B cell (primary cell): ENCODE measurements around the gene TNFSF8. TPM values are rescaled to one million over a fixed set of nuclear protein-coding genes. Genes with fewer than 3 reads are reported as not detected.

ENCODE experiments used
- ATAC-seq: fragments of 200-7000 bp; cut with Tn5 transposase; one replicate; pipeline ENCODE4 v1.10.0; 2021; ENCODE audit warnings: low read depth, mild to moderate bottlenecking, moderate number of reproducible peaks, moderate library complexity
- CTCF ChIA-PET: fragments of 350-600 bp; sonication (Branson Sonifier 250); formaldehyde crosslinking; loops from one replicate; lab custom pipeline; 2021; ENCODE audit warnings: antibody characterized with exemption, inconsistent platforms; lab: Charles Lee
- POLR2A ChIA-PET: fragments of 350-600 bp; sonication (Branson Sonifier 250); formaldehyde crosslinking; loops from one replicate; lab custom pipeline; 2021; ENCODE audit warnings: antibody characterized with exemption; lab: Charles Lee
- DNase-seq: peaks from one replicate; pipeline ENCODE4 v3.0.0; 2013
- H2AFZ ChIP-seq: 2 replicates; pipeline ENCODE4 v1.6.1; 2012; ENCODE audit warnings: mild to moderate bottlenecking, low read depth, low read length; ENCODE audit not compliant: insufficient read depth, poor library complexity, severe bottlenecking
- H3K27ac ChIP-seq, 2 donors: 1 replicate in 1 of 2; 2 replicates in 1 of 2; pipeline ENCODE4 v1.5.1; 2012 to 2013; ENCODE audit warnings: low read length in 2 of 2, mild to moderate bottlenecking in 2 of 2, moderate library complexity in 1 of 2
- H3K27me3 ChIP-seq, 4 experiments: fragments of 200-600 bp in 1 of 4; sonication (generic) in 1 of 4; replicated peaks in 1 of 4; 1 replicate in 2 of 4; 2 replicates in 2 of 4; pipeline versions ENCODE4 v1.6.1 to v1.7.0; 2013 to 2016; ENCODE audit warnings: low read length in 3 of 4, mild to moderate bottlenecking in 2 of 4, mixed read lengths in 1 of 4, moderate library complexity in 1 of 4; ENCODE audit not compliant: insufficient read depth in 4 of 4, control insufficient read depth in 3 of 4; ENCODE audit errors: control extremely low read depth in 1 of 4
- H3K36me3 ChIP-seq, 2 experiments: replicated peaks in 1 of 2; 1 replicate in 1 of 2; 2 replicates in 1 of 2; pipeline versions ENCODE4 v1.6.1 to v1.7.1; 2013; ENCODE audit warnings: low read length in 1 of 2; ENCODE audit not compliant: insufficient read depth in 2 of 2, control insufficient read depth in 1 of 2; ENCODE audit errors: control extremely low read depth in 1 of 2, extremely low read depth in 1 of 2
- H3K4me1 ChIP-seq, 2 donors: fragments of 200-600 bp in 1 of 2; sonication (generic) in 1 of 2; 1 replicate in 1 of 2; 2 replicates in 1 of 2; pipeline versions ENCODE4 v1.5.1 to v1.6.1; 2013 to 2017; ENCODE audit warnings: low read length in 2 of 2; ENCODE audit not compliant: control insufficient read depth in 2 of 2, insufficient read depth in 2 of 2
- H3K4me2 ChIP-seq: replicated peaks from 2 replicates; pipeline ENCODE3; 2012; ENCODE audit warnings: mild to moderate bottlenecking, low read depth, low read length; ENCODE audit not compliant: poor library complexity, severe bottlenecking
- H3K4me3 ChIP-seq, 5 experiments: fragments of 200-600 bp in 1 of 5; sonication (generic) in 1 of 5; 1 replicate in 3 of 5; 2 replicates in 2 of 5; pipeline versions ENCODE4 v1.5.1 to v1.7.0; 2011 to 2016; ENCODE audit warnings: low read length in 4 of 5, mild to moderate bottlenecking in 4 of 5, low read depth in 2 of 5, control low read depth in 1 of 5, moderate library complexity in 1 of 5; ENCODE audit not compliant: insufficient read depth in 1 of 5; ENCODE audit errors: control extremely low read depth in 1 of 5, extremely low read depth in 1 of 5
- H3K79me2 ChIP-seq: fragments of 200-600 bp; sonication (generic); one replicate; pipeline ENCODE4 v1.6.0; 2016; ENCODE audit warnings: low read length; ENCODE audit not compliant: control insufficient read depth, insufficient read depth
- H3K9ac ChIP-seq: fragments of 200-600 bp; sonication (generic); 2 replicates; pipeline ENCODE4 v1.6.1; 2017; ENCODE audit warnings: mild to moderate bottlenecking, low read length, moderate library complexity
- H3K9me3 ChIP-seq, 3 donors: one replicate each; pipeline versions ENCODE4 v1.6.1 to v1.7.1; 2013; ENCODE audit warnings: low read length in 2 of 3; ENCODE audit not compliant: control insufficient read depth in 2 of 3, insufficient read depth in 1 of 3; ENCODE audit errors: control extremely low read depth in 1 of 3
- H4K20me1 ChIP-seq: 2 replicates; pipeline ENCODE4 v1.6.0; 2012; ENCODE audit warnings: mild to moderate bottlenecking, low read length; ENCODE audit not compliant: insufficient read depth, control insufficient read depth, poor library complexity, severe bottlenecking
- H3K27ac Mint-ChIP-seq: one replicate; pipeline ENCODE4 v1.8.0; 2021; ENCODE audit warnings: mixed read lengths
- H3K27me3 Mint-ChIP-seq: one replicate; pipeline ENCODE4 v1.8.0; 2021; ENCODE audit warnings: mixed read lengths
- H3K4me1 Mint-ChIP-seq: one replicate; pipeline ENCODE4 v1.8.0; 2021; ENCODE audit warnings: mixed read lengths
- H3K4me3 Mint-ChIP-seq: one replicate; pipeline ENCODE4 v1.8.0; 2021; ENCODE audit warnings: mixed read lengths
- H3K9me3 Mint-ChIP-seq: one replicate; pipeline ENCODE4 v1.8.0; 2022; ENCODE audit warnings: mixed read lengths; ENCODE audit not compliant: insufficient read depth
- EZH2 ChIP-seq: IDR thresholded peaks from 2 replicates; pipeline ENCODE4 v1.6.1; 2012; ENCODE audit warnings: borderline replicate concordance, low read depth, mild to moderate bottlenecking, moderate library complexity, low read length; ENCODE audit not compliant: insufficient read depth, poor library complexity, severe bottlenecking
- WGBS: methylation state at CpG from one replicate; pipeline ENCODE4 v1.1.5; 2013; ENCODE audit warnings: missing lambda C conversion rate; ENCODE audit not compliant: insufficient coverage; 5-methylcytosine and 5-hydroxymethylcytosine counted together
- intact Hi-C: fragments of 100-400 bp; cut with micrococcal nuclease; formaldehyde crosslinking; loops from one replicate; pipeline ENCODE4 v1.10.0; 2022
- polyA plus RNA-seq: library from polyadenylated mRNA; depleted of rRNA; stranded (reverse); fragments of >200 nt; gene quantifications from 2 replicates; pipeline ENCODE4 v1.2.3, GENCODE V29; 2012
- total RNA-seq, 2 donors: library from RNA; stranded (reverse); fragments of 120-200 nt in 1 of 2; gene quantifications; 1 replicate in 1 of 2; 2 replicates in 1 of 2; pipeline versions ENCODE4 v1.2.3 to v1.2.4, GENCODE V29; 2013 to 2022
- TF ChIP-seq, protein P1 (sequence below): fragments of 200-600 bp; IDR thresholded peaks from one replicate; pipeline ENCODE4 v1.8.0; 2022; ENCODE audit warnings: antibody characterized with exemption, mild to moderate bottlenecking

The TNFSF8 gene
- total and polyA plus RNA-seq, 2 donors (not counting 1 experiment from before 2014, with no cell fraction given): 1.6 to 2.6 TPM

DNA sequence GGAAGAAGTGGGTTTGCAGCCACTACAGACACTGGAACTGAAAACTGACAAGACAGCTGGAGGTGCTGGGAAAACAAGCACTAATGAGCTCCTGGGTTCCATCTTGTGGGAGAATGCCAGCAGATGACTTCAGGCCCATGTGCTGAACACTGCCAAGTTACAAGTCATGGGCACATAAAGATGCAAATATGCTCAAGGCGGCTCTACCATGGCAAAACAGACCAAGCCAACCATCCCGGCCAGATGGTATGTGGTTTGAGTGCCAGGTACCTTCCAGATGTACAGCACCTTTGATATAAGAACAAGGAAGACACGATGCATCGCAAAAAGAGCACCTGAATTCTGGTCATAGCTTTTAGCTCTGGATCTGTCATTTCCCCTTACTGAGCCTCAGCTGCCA, 19.9 kb downstream of the TNFSF8 start:
- Mint-ChIP-seq H3K27ac (peak overlapping the region; percentile 26), H3K4me1 (peaks cover 47% of the 10 kb centered on the region), H3K4me3 (peak overlapping the region; percentile 67), H3K9me3 (no peaks in the 10 kb centered on the region), H3K27me3 (no peaks in the 10 kb centered on the region)
- ChIA-PET POLR2A (no interaction called here), CTCF (interaction anchor here (0.8 to 8.4 kb wide), 15 partner anchors 9 to 505 kb away, joined by 3 to 122 read pairs (median 4); partner anchors contain the start of gene TEX48)
- Histone ChIP-seq H4K20me1 (no peaks in the 10 kb centered on the region), H3K4me1 (peaks cover 37 to 42% of the 10 kb centered on the region in 2 donors), H3K4me3 (no peak overlapping the region), H3K79me2 (no peaks in the 10 kb centered on the region), H3K27ac (peak overlapping the region in 1 of 2 donors; percentile 28), H3K9me3 (no peaks in the 10 kb centered on the region), H3K9ac (no peak overlapping the region), H3K4me2 (peak overlapping the region; percentile 57), H3K36me3 (no peaks in the 10 kb centered on the region), H2AFZ (no peak overlapping the region), H3K27me3 (no peaks in the 10 kb centered on the region)
- WGBS: 14% methylated on average over 4 of the region's 4 CpGs
- DNase-seq (peak; percentile 51), ATAC-seq (no peak)
- intact Hi-C loops: no loop called here
- TF ChIP-seq, protein P1, sequence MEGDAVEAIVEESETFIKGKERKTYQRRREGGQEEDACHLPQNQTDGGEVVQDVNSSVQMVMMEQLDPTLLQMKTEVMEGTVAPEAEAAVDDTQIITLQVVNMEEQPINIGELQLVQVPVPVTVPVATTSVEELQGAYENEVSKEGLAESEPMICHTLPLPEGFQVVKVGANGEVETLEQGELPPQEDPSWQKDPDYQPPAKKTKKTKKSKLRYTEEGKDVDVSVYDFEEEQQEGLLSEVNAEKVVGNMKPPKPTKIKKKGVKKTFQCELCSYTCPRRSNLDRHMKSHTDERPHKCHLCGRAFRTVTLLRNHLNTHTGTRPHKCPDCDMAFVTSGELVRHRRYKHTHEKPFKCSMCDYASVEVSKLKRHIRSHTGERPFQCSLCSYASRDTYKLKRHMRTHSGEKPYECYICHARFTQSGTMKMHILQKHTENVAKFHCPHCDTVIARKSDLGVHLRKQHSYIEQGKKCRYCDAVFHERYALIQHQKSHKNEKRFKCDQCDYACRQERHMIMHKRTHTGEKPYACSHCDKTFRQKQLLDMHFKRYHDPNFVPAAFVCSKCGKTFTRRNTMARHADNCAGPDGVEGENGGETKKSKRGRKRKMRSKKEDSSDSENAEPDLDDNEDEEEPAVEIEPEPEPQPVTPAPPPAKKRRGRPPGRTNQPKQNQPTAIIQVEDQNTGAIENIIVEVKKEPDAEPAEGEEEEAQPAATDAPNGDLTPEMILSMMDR: no peak
- no peak for TF ChIP-seq EZH2

- H3K4me3 Mint-ChIP-seq: peak overlapping the region; percentile 67
- no peaks in the 10 kb centered on the region for H4K20me1 ChIP-seq
- H3K27ac ChIP-seq: no peak overlapping the region
- DNase-seq: peak; percentile 59
- ATAC-seq: peak; percentile 60
- no peaks in the 10 kb centered on the region for H3K27me3 Mint-ChIP-seq
- H3K9me3 ChIP-seq: no peaks in the 10 kb centered on the region
- H3K4me3 ChIP-seq: no peak overlapping the region
- H3K4me1 Mint-ChIP-seq: peaks cover 47% of the 10 kb centered on the region
- no peaks in the 10 kb centered on the region for H3K27me3 ChIP-seq
- H3K4me1 ChIP-seq: peaks cover 37 to 42% of the 10 kb centered on the region in 2 donors
- POLR2A ChIA-PET: interaction anchor here (0.6 kb wide), 1 partner anchor 29 kb away, joined by 3 read pairs; no protein-coding TSS in a partner anchor
- no peaks in the 10 kb centered on the region for H3K36me3 ChIP-seq
- H3K4me2 ChIP-seq: peak overlapping the region; percentile 57
- intact Hi-C loops: no loop called here
- H3K9ac ChIP-seq: no peak overlapping the region
- H3K9me3 Mint-ChIP-seq: no peaks in the 10 kb centered on the region
- no peaks in the 10 kb centered on the region for H3K79me2 ChIP-seq
- no CpG with 5 or more reads among the region's 1 CpG for WGBS
- no peak overlapping the region for H2AFZ ChIP-seq
- TF ChIP-seq EZH2: no peak
- TF ChIP-seq, protein P1: no peak
- peak overlapping the region; percentile 39 for H3K27ac Mint-ChIP-seq
- CTCF ChIA-PET: interaction anchor here (0.7 to 8.4 kb wide), 16 partner anchors 8 to 504 kb away, joined by 3 to 122 read pairs (median 7); partner anchors contain the start of gene TEX48
Observed at GRCh38 chr9:114909661-114910060, 20.7 kb downstream of the TNFSF8 start.
